Osteocyte (in vitro differentiated cells): ENCODE results near the gene CCDC187. TPM values are rescaled to one million over a fixed set of nuclear protein-coding genes. Genes with fewer than 3 reads are reported as not detected.
A peak's percentile ranks its signal among the peaks of the same experiment; 100 is the strongest.

Experiments
- DNase-seq: peaks from one replicate; pipeline ENCODE4 v3.0.0; 2021; ENCODE audit warnings: mixed read lengths; ENCODE audit not compliant: unreplicated experiment; ENCODE audit errors: extremely low spot score
- H3K27ac Mint-ChIP-seq: one replicate; pipeline ENCODE4 v1.8.0; 2021; ENCODE audit warnings: mild to moderate bottlenecking, mixed read lengths; ENCODE audit not compliant: unreplicated experiment
- H3K27me3 Mint-ChIP-seq: one replicate; pipeline ENCODE4 v1.8.0; 2021; ENCODE audit warnings: mixed read lengths; ENCODE audit not compliant: unreplicated experiment
- H3K36me3 Mint-ChIP-seq: one replicate; pipeline ENCODE4 v1.8.0; 2021; ENCODE audit warnings: mixed read lengths; ENCODE audit not compliant: unreplicated experiment
- H3K4me1 Mint-ChIP-seq: one replicate; pipeline ENCODE4 v1.8.0; 2021; ENCODE audit warnings: mixed read lengths; ENCODE audit not compliant: unreplicated experiment
- H3K4me3 Mint-ChIP-seq: one replicate; pipeline ENCODE4 v1.8.0; 2021; ENCODE audit warnings: mild to moderate bottlenecking, moderate library complexity, mixed read lengths; ENCODE audit not compliant: unreplicated experiment
- H3K9me3 Mint-ChIP-seq: one replicate; pipeline ENCODE4 v1.8.0; 2021; ENCODE audit warnings: mixed read lengths; ENCODE audit not compliant: unreplicated experiment
- total RNA-seq: library from RNA; stranded (reverse); gene quantifications from 2 replicates; pipeline ENCODE4 v1.2.1, GENCODE V29; 2021
- TF ChIP-seq, protein P1 (sequence below): fragments of 200-600 bp; sonication (generic); IDR thresholded peaks from 2 replicates; pipeline ENCODE4 v1.5.0; 2021; ENCODE audit warnings: antibody characterized with exemption, mild to moderate bottlenecking, moderate library complexity

Gene CCDC187
- total RNA-seq, 1 donor from 2014 or later = not detected

DNA sequence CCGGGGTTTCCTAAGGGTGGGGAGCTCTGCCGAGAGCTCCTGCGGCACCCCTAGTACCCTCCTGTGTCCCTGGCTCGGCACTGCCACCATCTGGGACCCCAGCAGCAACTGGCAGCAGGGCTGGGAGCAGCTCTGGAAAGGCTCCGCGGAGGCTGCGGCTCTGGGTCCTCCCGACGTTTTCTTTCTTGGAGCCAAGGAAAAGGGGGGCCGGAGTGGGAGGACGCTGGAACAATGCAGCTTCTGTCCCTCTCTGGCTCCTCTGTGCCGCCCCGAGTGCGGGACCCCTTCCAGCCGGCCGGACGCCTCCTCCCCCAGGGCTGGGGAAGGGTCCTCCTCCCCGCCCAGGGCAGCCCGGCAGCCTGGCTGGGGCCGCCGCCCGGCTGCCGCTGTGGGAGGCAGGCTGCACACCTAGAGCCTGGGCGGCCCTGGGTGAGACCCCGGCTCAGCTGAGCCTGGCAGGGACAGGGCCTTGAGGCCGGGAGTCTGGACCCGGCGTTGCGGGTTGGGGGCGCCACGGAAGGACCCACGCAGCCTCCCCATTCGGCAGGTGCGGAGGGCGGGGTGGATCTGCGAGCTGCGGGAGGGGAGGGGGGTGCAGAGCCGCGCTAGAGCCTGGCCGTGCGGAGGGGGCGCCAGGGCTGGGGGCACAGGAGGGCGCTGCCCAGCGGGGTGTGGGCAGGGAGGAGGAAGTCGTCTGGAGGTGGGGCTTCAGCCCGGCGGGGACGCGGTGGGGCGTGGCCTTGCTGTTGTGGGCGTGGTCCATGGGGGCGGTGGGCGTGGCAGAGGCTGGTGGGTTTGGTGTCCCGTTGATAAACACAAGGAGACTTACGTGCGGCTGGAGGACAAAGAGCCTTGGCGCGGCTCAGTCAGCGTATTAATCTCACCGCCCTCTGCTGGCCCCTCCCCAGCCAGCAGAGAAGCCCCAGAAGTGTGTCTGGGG is 38.6 kb upstream of the CCDC187 start:
- Mint-ChIP-seq H3K27me3 (no peaks in the 10 kb centered on the region), H3K4me3 (peak overlapping the region; percentile 14), H3K4me1 (peaks cover 30% of the 10 kb centered on the region), H3K27ac (no peak overlapping the region), H3K36me3 (no peaks in the 10 kb centered on the region), H3K9me3 (no peaks in the 10 kb centered on the region)
- DNase-seq = no peak
- TF ChIP-seq, protein P1, sequence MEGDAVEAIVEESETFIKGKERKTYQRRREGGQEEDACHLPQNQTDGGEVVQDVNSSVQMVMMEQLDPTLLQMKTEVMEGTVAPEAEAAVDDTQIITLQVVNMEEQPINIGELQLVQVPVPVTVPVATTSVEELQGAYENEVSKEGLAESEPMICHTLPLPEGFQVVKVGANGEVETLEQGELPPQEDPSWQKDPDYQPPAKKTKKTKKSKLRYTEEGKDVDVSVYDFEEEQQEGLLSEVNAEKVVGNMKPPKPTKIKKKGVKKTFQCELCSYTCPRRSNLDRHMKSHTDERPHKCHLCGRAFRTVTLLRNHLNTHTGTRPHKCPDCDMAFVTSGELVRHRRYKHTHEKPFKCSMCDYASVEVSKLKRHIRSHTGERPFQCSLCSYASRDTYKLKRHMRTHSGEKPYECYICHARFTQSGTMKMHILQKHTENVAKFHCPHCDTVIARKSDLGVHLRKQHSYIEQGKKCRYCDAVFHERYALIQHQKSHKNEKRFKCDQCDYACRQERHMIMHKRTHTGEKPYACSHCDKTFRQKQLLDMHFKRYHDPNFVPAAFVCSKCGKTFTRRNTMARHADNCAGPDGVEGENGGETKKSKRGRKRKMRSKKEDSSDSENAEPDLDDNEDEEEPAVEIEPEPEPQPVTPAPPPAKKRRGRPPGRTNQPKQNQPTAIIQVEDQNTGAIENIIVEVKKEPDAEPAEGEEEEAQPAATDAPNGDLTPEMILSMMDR = no peak

DNA sequence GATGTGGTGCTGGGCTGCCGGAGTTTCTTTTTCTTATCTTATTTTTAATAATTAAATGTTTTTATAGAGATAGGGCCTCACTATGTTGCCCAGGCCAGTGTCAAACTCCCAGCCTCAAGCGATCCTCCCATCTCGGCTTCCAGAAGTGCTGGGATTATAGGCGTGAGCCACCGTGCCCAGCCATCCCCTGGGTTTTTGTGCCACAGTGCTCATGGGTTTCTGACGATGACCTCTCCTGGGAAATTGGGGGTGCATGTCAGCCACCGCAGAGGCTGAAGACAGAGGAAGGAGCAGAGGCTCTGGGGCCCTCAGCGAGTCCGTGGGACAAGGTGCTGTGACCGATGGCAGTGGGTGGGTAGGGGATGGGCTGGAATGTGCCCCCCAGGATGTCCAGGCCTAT is 37.9 kb upstream of the CCDC187 start:
- Mint-ChIP-seq H3K9me3 (no peaks in the 10 kb centered on the region), H3K4me3 (no peak overlapping the region), H3K27me3 (no peaks in the 10 kb centered on the region), H3K36me3 (no peaks in the 10 kb centered on the region), H3K27ac (no peak overlapping the region), H3K4me1 (peaks cover 30% of the 10 kb centered on the region)
- TF ChIP-seq, protein P1 = no peak
- no peak for DNase-seq

DNA sequence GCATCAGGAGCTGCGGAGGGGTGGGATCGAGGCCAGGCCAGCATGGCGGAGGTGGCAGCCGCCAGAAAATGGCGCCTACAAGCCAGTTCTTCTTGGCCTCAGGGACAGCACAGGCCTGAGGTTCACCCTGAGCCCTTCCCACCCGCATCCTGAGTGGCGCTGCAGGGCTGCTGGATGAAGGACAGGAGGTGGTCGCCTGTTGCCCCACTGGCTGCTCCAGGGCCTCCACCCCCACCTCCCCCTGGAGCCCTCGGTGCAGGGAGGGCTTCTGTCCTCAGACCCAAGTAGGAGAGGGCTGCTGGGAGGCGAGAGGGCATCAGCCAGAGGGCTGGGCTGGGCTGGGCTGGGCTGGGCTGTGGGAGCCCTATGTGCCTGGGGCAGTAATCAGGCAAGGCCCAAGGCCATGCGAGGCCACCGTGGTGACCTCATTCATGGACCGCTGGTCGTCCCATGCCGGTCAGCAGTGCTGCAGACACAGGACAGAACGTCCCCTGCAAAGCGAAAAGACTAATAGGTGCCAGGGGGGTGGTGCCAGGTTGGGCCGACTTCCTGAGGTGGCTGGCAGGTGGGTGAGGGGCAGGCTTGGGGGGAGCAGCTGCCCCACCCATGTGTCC is 37.3 kb upstream of the CCDC187 start:
- Mint-ChIP-seq H3K4me1 (peaks cover 28% of the 10 kb centered on the region), H3K4me3 (no peak overlapping the region), H3K9me3 (no peaks in the 10 kb centered on the region), H3K36me3 (no peaks in the 10 kb centered on the region), H3K27me3 (no peaks in the 10 kb centered on the region), H3K27ac (no peak overlapping the region)
- TF ChIP-seq, protein P1 = no peak
- no peak for DNase-seq

DNA sequence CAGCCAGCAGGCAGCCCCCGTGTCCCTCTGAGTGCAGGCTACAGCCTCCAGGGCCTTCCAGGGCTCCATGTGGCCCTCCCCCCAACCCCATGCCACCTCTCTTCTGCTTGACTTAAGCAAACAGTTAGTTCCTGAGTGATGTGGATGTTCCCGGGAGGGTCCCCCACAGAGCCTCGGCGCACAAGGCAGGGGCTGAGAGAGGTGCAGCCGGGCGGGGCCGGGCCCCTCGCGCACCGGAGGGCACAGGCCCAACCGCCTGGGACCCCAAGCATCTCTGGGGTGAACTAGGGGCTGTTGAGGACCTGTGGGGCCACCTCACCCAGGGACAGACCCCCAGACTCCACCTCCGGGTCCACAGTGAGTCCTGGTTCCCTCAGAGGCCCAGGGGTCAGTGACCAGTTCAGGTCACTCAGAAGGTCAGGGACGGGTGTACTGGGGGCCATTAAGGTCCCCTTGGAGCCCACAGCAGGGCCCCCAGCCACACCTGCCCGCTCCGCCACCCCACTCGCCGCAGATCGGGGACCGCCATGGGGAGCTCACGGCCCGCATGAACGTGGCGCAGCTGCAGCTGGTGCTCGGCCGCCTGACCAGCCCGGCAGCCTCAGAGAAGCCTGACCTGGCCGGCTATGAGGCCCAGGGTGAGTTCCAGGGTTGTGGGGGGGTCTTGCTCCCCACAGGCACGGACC is 36.6 kb upstream of the CCDC187 start:
- TF ChIP-seq, protein P1 = no peak
- H3K4me3 Mint-ChIP-seq = no peak overlapping the region
- no peak overlapping the region for H3K27ac Mint-ChIP-seq
- H3K4me1 Mint-ChIP-seq = peaks cover 23% of the 10 kb centered on the region
- DNase-seq = no peak
- no peaks in the 10 kb centered on the region for H3K9me3 Mint-ChIP-seq
- no peaks in the 10 kb centered on the region for H3K36me3 Mint-ChIP-seq
- no peaks in the 10 kb centered on the region for H3K27me3 Mint-ChIP-seq

DNA sequence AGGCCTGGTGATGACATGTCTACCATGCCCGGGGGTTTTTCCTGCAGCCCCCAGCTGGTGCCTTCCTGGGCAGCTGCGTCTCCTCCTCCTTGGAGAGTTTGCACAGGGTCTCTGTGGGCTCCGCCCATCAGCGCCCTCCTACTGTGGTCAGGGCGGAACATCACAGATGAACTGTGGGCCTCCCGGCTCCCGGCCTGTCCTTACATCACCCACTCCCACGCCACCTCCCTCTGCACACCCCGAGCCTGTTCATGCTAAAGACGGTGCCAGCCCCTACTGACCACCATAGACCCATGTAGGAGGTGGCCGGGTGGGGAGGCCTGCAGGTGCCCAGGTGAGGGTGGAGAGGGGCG is 36.0 kb upstream of the CCDC187 start:
- no peak overlapping the region for H3K27ac Mint-ChIP-seq

More for the DNA sequence above, 36.0 kb upstream of the CCDC187 start:
- no peak for DNase-seq
- Mint-ChIP-seq H3K27me3 (no peaks in the 10 kb centered on the region), H3K9me3 (no peaks in the 10 kb centered on the region), H3K4me3 (no peak overlapping the region), H3K36me3 (no peaks in the 10 kb centered on the region), H3K4me1 (peaks cover 21% of the 10 kb centered on the region)
- TF ChIP-seq, protein P1 = no peak
